Activated CD4-positive, alpha-beta T cell treated with anti-CD3 and anti-CD28 coated beads for 4 hours (primary cell): ENCODE measurements around the gene DAGLA.
A peak's percentile ranks its signal among the peaks of the same experiment; 100 is the strongest.

Experiments used
- DNase-seq, 2 donors: peaks; one replicate each; pipeline ENCODE4 v3.0.0-alpha.2; 2020

DAGLA gene

DNA sequence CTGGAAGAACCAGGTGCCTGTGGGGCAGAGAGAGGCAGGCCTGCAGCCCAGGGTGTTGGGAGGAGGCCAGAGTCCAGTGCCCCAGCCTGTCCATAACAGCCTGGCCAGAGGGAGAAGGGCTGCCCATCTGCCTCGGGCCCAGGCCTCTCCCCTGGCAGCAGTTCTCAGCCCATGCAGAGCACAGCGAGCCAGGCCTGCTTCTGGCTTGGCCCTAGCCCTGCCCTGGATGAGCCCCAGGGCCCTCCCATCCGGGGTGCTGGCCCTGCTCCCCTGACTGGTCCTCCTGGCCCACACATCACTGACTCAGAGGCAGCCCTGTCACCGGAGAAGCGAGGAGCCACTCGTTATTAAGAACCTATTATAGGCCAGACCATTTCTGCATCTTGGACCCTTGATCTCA lies 52.5 kb downstream of the DAGLA start:
- no peak for DNase-seq

DNA sequence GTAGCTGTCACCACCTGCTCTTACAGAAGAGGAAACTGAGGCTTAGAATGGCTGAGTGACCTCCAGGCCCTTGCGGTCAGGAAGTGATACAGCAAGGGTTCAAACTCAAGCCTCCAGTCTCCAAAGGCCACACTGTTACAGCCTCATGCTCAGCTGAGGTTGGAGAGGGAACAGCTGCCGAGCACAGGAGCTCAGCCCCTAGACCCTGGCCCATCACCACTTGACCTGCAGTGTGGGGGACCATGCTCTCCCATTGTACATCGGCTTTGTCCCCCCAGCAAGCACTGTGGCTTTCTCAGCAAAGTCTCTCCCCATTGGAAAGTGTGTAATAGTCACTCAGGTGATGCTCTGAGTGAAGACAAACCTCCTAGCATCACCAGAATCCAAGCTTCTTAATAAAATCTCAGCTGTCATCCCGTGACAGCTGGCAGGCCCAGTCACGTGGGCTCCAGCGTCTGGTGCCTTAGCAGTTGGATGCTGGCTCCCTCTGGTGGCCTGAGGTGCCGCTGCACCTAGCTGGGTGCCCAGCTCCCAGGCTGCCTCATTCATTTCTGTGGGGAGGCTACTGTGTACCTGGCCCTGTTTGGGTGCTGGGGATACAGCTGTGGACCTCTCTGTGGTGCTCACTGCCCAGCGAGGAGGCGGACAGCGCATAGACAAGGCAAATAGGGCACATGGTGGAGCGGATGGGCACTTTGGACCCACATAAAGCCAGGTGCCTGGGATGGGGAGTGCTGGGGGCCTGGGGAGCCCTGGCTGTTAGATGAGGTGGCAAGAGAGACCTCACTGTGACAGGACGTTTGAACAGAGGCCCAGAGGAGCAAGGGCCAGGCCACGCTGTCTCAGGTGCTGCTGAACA lies 53.2 kb downstream of the DAGLA start:
- peak; percentile 81 to 82 for DNase-seq

DNA sequence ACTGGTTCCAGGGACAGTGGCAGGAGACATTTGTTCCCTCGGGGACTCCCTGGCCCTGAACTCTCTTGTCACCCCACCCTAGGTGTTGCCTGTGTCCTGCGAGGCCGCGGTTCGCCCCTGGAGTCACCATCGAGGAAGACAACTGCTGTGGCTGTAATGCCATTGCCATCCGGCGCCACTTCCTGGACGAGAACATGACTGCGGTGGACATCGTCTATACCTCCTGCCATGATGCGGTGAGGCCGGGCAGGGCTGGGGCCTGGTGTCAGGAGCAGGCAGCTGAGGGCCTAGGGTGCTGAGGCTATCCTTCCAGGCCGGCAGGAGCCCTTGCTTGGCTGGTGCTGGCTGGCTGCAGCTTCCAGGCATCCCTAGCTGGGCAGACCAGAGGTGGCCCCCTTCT lies 54.6 kb downstream of the DAGLA start:
- no peak for DNase-seq

DNA sequence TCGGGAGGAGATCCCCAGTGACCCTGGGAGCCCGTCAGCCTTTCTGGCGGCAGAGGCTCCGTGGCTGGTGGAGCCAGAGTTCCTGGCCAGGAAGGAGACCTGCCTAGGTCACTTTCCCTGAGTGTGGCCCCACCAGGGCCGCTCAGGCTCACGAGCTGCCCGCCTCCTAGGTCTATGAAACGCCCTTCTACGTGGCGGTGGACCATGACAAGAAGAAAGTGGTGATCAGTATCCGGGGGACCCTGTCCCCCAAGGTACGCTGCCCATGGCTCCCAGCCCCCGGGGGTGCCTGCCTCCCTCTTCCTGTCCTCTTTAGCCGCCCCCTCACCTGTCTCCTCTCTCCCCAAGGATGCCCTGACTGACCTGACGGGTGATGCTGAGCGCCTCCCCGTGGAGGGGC lies 55.2 kb downstream of the DAGLA start:
- DNase-seq = no peak

DNA sequence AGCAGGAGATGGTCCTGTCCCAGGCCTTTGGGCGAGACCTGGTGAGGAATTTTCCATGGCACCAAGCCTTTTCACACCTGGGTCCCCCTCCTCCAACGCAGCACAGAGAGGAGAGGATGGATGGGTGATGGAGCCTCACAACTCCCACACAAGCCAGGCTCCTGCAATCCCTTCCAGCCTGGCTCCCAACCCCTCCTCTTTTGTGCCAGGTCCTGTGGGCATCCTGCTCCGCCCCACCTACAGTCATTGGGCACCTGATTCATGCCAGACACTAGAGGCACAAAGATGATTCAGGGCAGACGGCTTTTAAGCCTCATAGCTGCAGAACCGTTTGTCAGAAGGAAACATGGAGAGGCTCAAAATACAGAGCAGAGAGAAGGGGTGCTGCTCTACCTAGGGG lies 56.1 kb downstream of the DAGLA start:
- DNase-seq = no peak

DNA sequence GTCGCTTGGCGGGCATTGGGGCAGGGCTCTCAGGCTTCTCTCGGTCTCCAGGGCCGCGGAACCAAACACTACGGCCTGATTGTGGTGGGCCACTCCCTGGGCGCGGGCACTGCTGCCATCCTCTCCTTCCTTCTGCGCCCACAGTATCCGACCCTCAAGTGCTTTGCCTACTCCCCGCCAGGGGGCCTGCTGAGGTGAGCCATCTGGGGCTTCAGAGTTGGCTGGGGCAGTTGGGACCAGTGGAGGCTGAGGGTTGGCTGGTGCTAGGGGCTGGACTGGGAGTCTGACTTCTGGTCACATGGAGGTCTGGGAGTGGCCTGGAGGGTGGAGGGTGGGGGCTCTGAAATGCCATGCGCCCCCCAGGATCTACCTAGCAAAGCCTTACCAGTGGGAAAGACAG lies 56.9 kb downstream of the DAGLA start:
- no peak for DNase-seq

DNA sequence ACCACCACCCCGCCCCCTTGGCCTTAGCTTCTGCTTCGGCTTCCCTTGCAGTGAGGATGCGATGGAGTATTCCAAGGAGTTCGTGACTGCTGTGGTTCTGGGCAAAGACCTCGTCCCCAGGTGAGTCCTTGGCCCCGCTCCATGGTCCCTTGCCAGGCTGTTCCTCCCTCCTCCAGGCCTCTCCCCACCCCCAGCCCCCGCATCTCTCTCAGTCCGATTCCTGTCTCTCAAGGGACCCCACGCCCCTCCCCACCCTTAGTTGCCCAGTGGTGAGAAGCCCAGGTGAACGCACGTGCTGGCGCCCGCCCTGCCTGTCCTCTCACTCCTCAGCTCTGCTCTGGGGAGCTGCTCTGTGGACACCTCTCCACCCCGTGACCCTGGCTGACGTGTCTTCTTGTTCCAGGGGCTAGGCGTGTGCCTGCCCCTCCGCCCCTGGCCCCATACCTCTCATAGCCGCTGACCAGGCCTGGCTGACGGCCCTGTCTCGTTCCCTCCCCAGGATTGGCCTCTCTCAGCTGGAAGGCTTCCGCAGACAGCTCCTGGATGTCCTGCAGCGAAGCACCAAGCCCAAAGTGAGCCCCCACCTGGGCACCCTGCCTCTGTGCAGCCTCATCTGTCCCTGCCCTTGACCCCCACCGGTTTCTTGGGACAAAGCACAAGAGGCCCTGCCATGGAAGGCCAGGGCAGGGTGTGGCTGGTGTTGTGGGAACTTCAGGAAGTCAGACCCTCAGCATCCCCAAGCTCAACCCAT lies 57.6 kb downstream of the DAGLA start:
- DNase-seq = no peak

DNA sequence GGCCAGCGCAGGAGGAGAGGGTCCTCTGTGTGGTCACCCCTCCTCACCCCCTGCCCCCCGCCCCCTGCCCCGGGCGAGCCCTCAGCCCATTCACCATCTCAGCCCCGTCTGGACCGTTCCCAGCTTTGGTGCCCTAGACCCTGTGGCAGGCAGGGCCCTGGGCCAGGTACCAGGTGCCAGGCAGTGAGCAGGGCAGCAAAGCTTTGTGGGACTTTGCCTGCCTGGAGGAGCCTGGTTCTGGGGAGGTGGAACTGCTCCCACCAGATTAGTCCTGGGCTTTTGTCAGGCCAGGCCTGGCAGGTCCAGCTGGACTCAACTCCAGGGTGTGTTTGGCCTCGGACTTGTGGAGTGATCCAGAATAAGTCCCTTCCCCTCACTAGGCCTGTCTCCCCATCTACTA lies 58.6 kb downstream of the DAGLA start:
- DNase-seq = no peak

DNA sequence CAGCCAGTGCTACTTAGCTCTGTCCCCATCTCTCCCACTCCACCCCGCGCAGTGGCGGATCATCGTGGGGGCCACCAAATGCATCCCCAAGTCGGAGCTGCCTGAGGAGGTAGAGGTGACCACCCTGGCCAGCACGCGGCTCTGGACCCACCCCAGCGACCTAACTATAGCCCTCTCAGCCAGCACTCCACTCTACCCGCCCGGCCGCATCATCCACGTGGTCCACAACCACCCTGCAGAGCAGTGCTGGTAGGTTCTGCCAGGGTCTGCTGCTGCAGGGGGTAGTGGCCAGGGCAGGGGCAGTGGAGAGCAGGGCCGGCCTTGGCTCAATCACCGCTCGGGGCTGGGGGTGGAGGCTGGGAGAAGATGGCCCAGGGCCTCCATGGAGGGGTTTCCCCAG lies 59.2 kb downstream of the DAGLA start:
- no peak for DNase-seq

DNA sequence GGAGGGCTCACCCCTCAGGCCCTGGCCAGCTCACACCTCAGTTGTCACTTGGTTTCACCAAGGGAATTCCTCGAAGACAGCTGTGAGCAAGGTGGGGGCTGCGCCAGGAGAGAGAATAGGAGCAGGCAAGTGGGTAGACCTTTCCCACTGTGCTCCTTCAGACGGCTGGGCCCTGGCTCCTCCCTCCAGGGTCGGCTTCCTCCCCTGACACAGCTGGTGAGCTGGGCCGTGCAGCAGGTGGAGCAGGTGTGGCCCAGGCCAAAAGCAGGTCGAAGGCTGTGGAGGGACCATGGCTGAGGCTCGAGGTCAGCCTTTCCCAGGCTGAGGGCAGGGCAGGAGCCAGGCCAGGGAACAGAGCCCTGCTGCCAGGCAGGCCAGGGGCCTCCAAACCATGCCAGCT lies 59.8 kb downstream of the DAGLA start:
- no peak for DNase-seq

DNA sequence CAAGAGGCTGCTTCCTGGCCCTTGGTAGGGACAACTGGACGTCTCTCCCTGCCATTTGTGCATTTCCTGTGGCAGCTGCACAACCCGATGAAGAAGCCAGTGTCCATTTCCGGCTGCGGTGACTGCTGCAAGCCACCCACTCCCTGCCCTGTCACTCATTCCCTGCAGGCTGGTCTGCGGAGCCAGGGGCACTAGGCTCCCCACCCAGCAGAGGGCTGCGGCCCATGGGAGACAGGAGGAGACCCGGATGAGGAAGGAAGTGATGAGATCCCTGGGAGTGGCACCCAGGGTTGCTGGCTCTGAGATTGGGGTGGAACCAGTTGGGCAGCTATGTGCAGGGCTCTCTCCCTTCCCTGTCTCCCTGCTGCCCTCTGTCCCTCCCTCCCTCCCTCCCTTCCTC lies 62.2 kb downstream of the DAGLA start:
- DNase-seq = no peak

DNA sequence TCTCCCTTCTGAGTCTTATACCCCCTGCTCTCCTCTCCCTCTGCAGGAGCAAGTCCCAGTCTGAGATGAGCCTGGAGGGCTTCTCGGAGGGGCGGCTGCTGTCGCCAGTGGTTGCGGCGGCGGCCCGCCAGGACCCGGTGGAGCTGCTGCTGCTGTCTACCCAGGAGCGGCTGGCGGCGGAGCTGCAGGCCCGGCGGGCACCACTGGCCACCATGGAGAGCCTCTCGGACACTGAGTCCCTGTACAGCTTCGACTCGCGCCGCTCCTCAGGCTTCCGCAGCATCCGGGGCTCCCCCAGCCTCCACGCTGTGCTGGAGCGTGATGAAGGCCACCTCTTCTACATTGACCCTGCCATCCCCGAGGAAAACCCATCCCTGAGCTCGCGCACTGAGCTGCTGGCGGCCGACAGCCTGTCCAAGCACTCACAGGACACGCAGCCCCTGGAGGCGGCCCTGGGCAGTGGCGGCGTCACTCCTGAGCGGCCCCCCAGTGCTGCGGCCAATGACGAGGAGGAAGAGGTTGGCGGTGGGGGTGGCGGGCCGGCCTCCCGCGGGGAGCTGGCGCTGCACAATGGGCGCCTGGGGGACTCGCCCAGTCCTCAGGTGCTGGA lies 63.4 kb downstream of the DAGLA start:
- no peak for DNase-seq

DNA sequence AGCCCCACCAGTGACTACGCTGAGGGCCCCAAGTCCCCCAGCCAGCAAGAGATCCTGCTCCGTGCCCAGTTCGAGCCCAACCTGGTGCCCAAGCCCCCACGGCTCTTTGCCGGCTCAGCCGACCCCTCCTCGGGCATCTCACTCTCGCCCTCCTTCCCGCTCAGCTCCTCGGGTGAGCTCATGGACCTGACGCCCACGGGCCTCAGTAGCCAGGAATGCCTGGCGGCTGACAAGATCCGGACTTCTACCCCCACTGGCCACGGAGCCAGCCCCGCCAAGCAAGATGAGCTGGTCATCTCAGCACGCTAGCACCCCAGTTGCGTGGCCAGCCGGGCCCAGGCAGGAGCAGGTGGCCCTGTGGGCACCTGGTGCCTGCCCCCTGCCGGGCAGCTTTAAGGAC lies 64.0 kb downstream of the DAGLA start:
- DNase-seq = no peak

DNA sequence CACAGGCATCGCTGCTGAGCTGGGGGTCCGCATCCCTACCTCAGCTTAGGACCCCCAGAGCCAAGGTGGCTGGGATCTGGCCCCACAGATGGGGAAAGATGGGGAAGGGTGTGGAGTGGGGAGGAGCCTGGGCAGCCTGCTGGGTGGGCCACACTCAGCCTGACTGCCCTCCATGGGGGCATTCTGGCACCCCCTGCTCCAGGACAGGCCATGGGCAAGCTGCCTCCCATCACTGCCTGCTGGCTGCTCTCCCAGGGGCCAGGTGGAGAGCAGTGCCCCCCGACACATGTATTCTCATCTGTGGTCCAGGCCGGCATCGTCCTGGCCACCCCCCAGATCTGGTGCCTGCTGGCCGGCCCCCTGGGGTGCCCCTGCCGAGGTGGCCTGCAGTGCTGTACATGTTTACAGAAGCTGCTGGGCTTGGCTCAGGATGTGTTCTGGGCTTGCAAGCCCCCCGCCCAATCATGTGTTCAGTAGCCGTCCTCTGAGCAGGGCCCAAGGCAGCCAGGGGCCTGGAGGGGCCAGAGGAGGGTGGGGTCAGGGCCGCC lies 64.5 kb downstream of the DAGLA start:
- DNase-seq = no peak

DNA sequence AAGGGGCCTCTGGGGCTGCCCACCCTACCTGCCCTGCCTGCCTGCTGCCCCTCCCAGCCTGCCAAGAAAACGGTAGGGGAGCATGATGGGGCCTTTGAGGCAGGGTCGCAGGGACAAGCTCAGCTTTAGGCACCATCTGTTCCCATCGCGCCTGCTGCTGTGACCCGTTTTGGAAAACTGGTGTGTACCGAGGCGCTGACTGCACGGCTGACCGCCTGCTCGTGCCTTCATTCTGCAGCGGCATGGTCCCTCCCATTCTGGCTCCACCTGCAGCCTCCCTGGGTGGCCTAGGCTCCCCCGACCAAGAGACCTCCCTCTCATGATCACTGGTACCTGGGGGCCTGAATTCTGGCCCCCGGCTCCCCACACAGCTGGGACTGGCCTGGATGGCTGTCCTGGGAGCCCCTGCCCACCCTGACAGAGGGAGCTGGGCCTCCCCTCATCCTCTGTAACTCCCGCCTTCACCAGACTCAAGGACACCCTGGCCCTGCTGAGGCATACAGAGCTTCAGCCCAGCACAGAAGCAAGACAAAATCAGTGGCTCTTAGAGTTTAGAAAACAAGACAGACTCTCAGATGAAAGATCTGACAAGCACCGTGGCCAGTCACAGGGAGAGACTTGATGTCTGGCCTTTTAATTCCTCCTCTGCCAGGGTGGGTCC lies 65.7 kb downstream of the DAGLA start:
- DNase-seq = no peak

DNA sequence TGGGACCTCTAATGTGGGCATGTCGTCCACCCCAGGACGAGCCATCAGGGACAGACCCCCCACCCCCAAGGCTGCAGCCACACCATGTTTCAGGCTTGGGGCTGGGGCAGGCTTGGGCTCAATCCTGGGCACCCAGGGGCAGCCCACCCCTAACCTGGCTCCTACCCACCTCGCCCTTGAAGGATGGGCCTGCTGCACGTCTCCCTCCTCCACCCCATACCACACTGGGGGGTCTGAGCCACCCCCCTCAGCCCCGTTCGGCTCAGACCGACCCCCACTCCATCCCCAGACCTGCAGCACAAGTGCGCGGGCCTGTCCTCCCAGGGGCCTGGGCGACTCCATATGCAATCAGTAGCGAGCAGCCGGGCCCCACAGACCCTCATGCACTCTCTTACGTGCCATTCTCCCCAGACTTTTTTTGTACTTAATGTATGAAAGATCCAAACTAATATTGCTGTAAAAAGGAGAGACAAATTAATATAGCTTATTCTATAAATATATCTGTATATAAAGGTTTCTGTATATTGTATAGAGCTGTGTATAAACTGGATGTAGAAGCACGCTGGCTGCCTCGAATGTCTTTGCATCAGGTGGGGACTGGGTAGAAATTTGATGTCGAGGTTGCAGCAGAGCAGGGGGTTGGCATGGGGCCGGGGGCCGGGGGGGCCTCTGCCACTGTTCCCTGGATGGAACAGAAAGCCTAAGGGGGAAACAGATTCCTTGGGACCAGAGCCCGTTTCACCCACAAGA lies 66.4 kb downstream of the DAGLA start:
- no peak for DNase-seq

DNA sequence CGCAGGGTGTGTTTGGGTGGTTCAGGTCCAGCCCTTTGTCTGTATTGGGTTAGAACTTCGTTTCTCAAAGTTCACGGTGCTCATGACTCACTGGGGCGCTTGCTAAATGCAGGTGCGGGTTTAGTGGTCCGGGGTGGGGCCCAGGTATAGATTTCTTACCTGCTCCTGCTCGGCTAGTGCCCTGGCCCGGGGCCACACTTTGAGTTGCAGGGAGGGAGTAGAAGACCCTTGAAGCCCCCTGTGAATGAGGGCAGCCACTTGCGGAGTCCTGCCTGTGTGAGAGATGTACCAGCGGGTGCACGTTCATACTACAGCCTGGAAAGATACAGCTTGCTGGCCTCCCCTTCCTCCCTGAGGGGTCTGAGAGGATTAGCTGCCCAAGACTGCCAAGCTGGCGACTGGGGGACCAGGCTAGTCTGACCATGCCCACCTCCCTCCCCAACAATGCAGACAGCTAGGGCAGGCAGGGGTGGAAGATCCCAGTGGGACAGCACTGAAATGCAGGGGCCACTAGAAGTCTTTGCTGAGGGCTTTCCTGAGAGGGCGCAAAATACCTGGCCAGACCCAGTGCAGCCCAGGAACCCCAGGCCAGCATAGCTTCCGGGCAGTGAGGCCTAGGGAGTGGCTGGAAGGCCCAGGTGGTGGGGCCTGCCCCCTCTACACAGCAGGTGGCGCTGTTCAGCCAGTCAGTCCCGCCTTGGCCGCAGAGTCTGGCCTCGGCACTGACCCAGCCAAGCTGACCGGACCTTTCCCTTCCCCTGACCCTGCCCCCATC lies 67.2 kb downstream of the DAGLA start:
- peak in 1 of 2 donors; percentile 21 for DNase-seq

DNA sequence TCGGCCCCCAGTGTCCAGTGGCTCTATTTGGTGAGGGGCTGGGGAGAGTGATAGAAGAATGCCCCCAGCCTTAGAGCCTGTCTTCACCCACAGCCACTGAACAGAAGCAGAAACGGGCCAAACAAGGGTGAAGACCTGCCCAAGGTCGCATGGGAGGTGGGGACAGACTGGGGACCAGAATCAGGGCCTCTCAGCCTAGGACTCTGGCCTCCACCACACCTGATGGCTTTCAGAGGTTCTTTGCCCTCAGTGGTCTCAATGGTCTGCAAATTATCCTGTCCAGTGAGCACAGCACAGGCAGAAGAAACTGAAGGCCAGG lies 67.7 kb downstream of the DAGLA start:
- no peak for DNase-seq

DNA sequence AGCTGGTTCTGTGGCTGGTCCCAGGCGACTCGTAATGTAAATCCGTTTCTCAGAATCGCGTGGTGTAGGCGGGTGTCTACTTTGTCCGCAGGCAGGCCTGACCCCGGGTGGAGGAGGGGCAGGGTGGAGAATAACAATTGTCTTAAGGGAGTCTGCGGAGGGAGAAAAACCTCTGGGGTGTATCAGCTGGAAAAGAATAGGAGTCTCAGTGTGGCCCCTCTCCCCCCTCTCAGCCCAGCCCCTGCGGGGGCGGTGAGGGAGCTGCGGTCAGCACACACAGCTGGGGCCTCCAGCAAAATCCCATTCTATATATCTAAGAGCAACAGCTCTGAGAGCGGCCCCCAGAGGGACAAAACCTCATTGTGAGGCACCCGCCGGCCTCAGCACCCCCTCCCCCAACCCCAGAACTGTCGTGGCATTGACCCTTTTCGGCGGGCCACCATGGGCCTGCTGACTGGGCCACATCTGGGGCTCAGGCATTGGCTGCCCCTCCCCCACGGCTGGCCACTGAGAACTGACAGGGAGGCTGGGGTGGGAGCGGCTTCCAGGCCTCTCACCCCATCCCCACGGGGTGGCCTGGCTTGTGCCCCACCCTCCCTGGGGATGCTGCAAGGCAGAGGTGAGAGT lies 69.5 kb downstream of the DAGLA start:
- DNase-seq = no peak

DNA sequence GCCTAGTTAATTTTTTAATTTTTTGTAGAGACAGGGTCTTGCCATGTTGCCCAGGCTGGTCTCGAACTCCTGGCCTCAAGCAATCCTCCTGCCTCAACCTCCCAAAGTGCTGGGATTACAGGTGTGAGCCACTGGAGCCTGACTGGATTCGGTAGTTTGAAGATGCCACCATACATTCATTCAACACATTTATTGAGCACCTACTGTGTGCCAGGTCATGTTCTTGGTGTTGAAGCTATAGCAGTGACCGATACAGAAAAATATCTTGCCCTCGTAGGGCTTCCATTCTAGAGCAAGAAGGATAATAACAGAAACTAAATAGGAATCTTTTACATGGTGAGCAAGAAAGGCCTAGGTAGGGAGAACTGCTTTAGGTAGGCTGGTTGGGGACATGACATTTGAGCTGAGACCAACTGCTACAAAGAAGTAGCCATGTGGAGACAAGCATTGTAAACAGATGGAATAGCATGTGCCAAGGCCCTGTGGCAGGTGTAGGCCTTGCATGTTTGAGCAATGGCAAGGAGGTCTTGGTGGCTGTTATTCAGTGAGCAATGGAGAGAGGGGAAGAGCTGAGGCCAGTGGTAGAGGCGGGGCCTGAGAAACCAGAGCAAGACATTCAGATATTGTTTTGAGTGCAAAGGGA lies 70.6 kb downstream of the DAGLA start:
- no peak for DNase-seq

DNA sequence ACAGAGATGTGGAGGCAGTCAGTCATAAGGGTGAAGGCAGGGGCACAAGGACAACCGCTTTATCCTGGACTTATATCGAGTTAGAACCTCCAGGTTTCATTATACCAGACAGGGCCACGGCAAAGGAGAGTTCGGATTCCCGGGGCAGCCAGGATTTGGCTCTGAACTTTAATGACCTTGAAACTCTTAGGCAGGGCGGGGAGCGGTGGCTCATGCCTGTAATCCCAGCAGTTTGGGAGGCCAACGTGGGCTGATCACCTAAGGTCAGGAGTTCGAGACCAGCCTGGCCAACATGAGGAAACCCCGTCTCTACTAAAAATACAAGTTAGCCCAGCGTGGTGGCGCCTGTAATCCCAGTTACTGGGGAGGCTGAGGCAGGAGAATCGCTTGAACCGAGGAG lies 71.2 kb downstream of the DAGLA start:
- DNase-seq = no peak
